Naive B cell (primary cell): Measurements from ENCODE around the gene C6orf52. TPM values are rescaled to one million over a fixed set of nuclear protein-coding genes. Genes with fewer than 3 reads are reported as not detected.

Source experiments
- ATAC-seq, 2 donors: fragments of 150-1000 bp; cut with Tn5 transposase; 2 replicates each; pipeline ENCODE4 v1.10.0; 2021; ENCODE audit warnings: low read depth in 2 of 2, mild to moderate bottlenecking in 2 of 2, moderate library complexity in 2 of 2
- DNase-seq: peaks from one replicate; pipeline ENCODE4 v3.0.0; 2022
- H3K27ac Mint-ChIP-seq, 6 donors: one replicate each; pipeline ENCODE4 v1.8.0; 2020 to 2022; ENCODE audit warnings: mild to moderate bottlenecking in 6 of 6, mixed read lengths in 6 of 6, moderate library complexity in 5 of 6, inconsistent platforms in 2 of 6
- H3K27me3 Mint-ChIP-seq, 3 donors: one replicate each; pipeline ENCODE4 v1.8.0; 2021 to 2022; ENCODE audit warnings: mixed read lengths in 3 of 3, mild to moderate bottlenecking in 1 of 3
- H3K36me3 Mint-ChIP-seq, 2 donors: one replicate each; pipeline ENCODE4 v1.8.0; 2020 to 2022; ENCODE audit warnings: mixed read lengths in 2 of 2, inconsistent platforms in 1 of 2, mild to moderate bottlenecking in 1 of 2
- H3K4me1 Mint-ChIP-seq, 3 donors: one replicate each; pipeline ENCODE4 v1.8.0; 2020 to 2022; ENCODE audit warnings: mixed read lengths in 3 of 3, inconsistent platforms in 1 of 3, mild to moderate bottlenecking in 1 of 3, moderate library complexity in 1 of 3
- H3K4me3 Mint-ChIP-seq, 8 donors: one replicate each; pipeline ENCODE4 v1.8.0; 2020 to 2022; ENCODE audit warnings: mild to moderate bottlenecking in 8 of 8, mixed read lengths in 8 of 8, moderate library complexity in 8 of 8, inconsistent platforms in 2 of 8
- H3K9me3 Mint-ChIP-seq, 7 donors: one replicate each; pipeline ENCODE4 v1.8.0; 2020 to 2022; ENCODE audit warnings: mixed read lengths in 7 of 7, mild to moderate bottlenecking in 5 of 7, inconsistent platforms in 2 of 7, moderate library complexity in 1 of 7
- polyA plus RNA-seq, 6 donors: library from polyadenylated mRNA; unstranded; fragments of 300-500 nt; fragmentation: Illumina TruSeq; gene quantifications; one replicate each; pipeline ENCODE4 v1.2.3, GENCODE V29; 2021; ENCODE audit warnings: low read depth in 6 of 6

C6orf52 gene
- polyA plus RNA-seq, 6 donors from 2014 or later: 0.96 to 1.6 (median 1.1) TPM; not detected in 3

GRCh38 chr6:10624836-10625235 lies 69.6 kb downstream of the C6orf52 start:
- peaks cover 48 to 51% of the 10 kb centered on the region in 2 donors for H3K36me3 Mint-ChIP-seq
- ATAC-seq: no peak
- H3K4me1 Mint-ChIP-seq: peaks cover 4 to 13% (median 6%) of the 10 kb centered on the region in 3 donors
- H3K9me3 Mint-ChIP-seq: peaks cover 0 to 4% (median 0%) of the 10 kb centered on the region in 7 donors
- peak overlapping the region in 1 of 6 donors; percentile 92 for H3K27ac Mint-ChIP-seq
- no peak for DNase-seq
- no peak overlapping the region for H3K4me3 Mint-ChIP-seq
- no peaks in the 10 kb centered on the region for H3K27me3 Mint-ChIP-seq

GRCh38 chr6:10621847-10622246 lies 72.6 kb downstream of the C6orf52 start:
- Mint-ChIP-seq H3K27ac (peak overlapping the region in 2 of 6 donors; percentile 38 to 54), H3K9me3 (peaks cover 0 to 4% (median 0%) of the 10 kb centered on the region in 7 donors), H3K27me3 (no peaks in the 10 kb centered on the region), H3K4me1 (peaks cover 4 to 13% (median 8%) of the 10 kb centered on the region in 3 donors), H3K36me3 (peaks cover 40 to 42% of the 10 kb centered on the region in 2 donors), H3K4me3 (no peak overlapping the region)
- DNase-seq (no peak), ATAC-seq (no peak)

Other genes with a start within 250 kb of the C6orf52 start
- gene GCNT2, start 173.3 kb downstream of the C6orf52 start, polyA plus RNA-seq: 1 to 10 TPM; 3.7 to 8.9 (median 5.9) TPM
- 10 to 100 TPM; 10.5 to 16.2 (median 12.7) TPM for gene PAK1IP1, start 356 bp upstream of the C6orf52 start, polyA plus RNA-seq
- gene TMEM14C, start 28.5 kb upstream of the C6orf52 start, polyA plus RNA-seq: 100 to 1,000 TPM in 3 of 6 donors, 10 to 100 TPM in 3; 75.6 to 149 (median 94.7) TPM
- gene TMEM14B, start 53.2 kb upstream of the C6orf52 start, polyA plus RNA-seq: 100 to 1,000 TPM; 165 to 210 (median 186) TPM
- gene MAK, start 143.9 kb upstream of the C6orf52 start, polyA plus RNA-seq: under 1 TPM in 4 of 6 donors, not detected in 2; 0.07 to 0.16 (median 0.09) TPM
- gene GCM2, start 187.4 kb upstream of the C6orf52 start, polyA plus RNA-seq: not detected
- not detected for gene SYCP2L, start 192.4 kb upstream of the C6orf52 start, polyA plus RNA-seq